Islet of Langerhans (tissue), 1 donor: Measurements from ENCODE around the gene ZNF83.

Experiments
- FAIRE-seq: peaks from one replicate; lab custom pipeline; 2011; peaks lifted over from hg19 to GRCh38; lab: Jason Lieb, UNC

ZNF83 gene

DNA sequence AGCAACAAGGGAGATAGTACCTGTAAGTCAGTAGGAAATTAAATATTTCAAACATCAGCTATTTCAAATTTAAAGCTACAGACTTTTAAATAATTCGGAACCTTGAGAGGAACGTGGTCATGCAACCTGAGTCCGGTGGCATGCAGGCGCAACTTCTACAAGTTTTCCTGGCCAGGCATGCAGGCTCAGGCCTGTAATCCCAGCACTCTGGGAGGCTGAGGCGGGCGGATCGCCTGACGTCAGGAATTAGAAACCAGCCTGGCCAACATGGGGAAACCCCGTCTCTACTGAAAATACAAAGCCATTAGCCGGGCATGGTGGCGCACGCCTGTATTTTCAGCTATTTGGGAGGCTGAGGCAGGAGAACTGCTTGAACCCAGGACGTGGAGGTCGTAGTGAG is 70.2 kb downstream of the ZNF83 start:
- FAIRE-seq, result no peak

- FAIRE-seq, result no peak
Measured at GRCh38 chr19:52566588-52566987, 71.6 kb downstream of the ZNF83 start.

GRCh38 chr19:52566121-52566520 is 72.0 kb downstream of the ZNF83 start:
- FAIRE-seq, result no peak
